ENCODE results near the gene GPHN.
"Not testable (repeated sequence)": the region's sequence is repeated elsewhere in the genome, so short reads cannot be mapped to it uniquely, and the experiment has no call there.

Gene GPHN

DNA sequence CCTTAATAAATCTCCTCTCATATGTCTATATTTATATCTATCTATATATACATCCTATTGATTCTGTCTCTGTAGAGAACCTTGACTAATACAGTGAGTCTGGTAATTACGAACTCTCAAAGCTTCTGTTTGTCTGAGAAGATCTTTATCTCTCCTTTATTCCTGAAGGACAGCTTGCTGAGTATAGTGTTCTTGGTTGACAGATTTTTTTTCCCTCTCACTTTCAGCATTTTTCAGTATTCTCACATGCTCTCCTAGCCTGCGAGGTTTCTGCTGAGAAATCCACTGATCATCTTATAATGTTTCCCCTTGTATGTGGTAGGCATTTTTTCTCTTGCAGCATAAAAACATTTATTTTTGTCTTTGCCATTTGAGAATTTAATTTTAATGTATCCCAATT lies 67.1 kb downstream of the GPHN start:
- DNase-seq (ENCODE audit: insufficient read length, low spot score) (no peak), FAIRE-seq (no peak)
- TF ChIP-seq POU2F2 (IDR thresholded peaks at IDR 0.05; ENCODE audit: low read depth, low read length) (no peak), PAX5 (IDR thresholded peaks at IDR 0.05; ENCODE audit: insufficient read depth, low read length, severe bottlenecking) (no peak), TAF1 (IDR thresholded peaks at IDR 0.05; ENCODE audit: low read depth, low read length) (no peak), POLR2AphosphoS5 (IDR thresholded peaks at IDR 0.05; ENCODE audit: low read depth, low read length) (no peak), SPI1 (IDR thresholded peaks at IDR 0.05; ENCODE audit: low read depth, low read length) (no peak), POLR2A (IDR thresholded peaks at IDR 0.05; ENCODE audit: low read depth, low read length) (no peak)

GRCh38 chr14:66575939-66576338 lies 68.0 kb downstream of the GPHN start:
- DNase-seq (ENCODE audit: insufficient read length, low spot score), result no peak
- FAIRE-seq, result no peak
- TF ChIP-seq POLR2AphosphoS5 (IDR thresholded peaks at IDR 0.05; ENCODE audit: low read depth, low read length) (no peak), PAX5 (IDR thresholded peaks at IDR 0.05; ENCODE audit: insufficient read depth, low read length, severe bottlenecking) (no peak), SPI1 (IDR thresholded peaks at IDR 0.05; ENCODE audit: low read depth, low read length) (no peak), POLR2A (IDR thresholded peaks at IDR 0.05; ENCODE audit: low read depth, low read length) (no peak), TAF1 (IDR thresholded peaks at IDR 0.05; ENCODE audit: low read depth, low read length) (no peak), POU2F2 (IDR thresholded peaks at IDR 0.05; ENCODE audit: low read depth, low read length) (no peak)

GRCh38 chr14:66587753-66588152 lies 79.8 kb downstream of the GPHN start:
- FAIRE-seq; DNase-seq (ENCODE audit: insufficient read length, low spot score): not testable (repeated sequence)

GRCh38 chr14:66595394-66595793 lies 87.4 kb downstream of the GPHN start:
- DNase-seq (ENCODE audit: insufficient read length, low spot score), result no peak
- TF ChIP-seq SPI1 (IDR thresholded peaks at IDR 0.05; ENCODE audit: low read depth, low read length) (no peak), POLR2A (IDR thresholded peaks at IDR 0.05; ENCODE audit: low read depth, low read length) (no peak), POLR2AphosphoS5 (IDR thresholded peaks at IDR 0.05; ENCODE audit: low read depth, low read length) (no peak), POU2F2 (IDR thresholded peaks at IDR 0.05; ENCODE audit: low read depth, low read length) (no peak), TAF1 (IDR thresholded peaks at IDR 0.05; ENCODE audit: low read depth, low read length) (no peak), PAX5 (IDR thresholded peaks at IDR 0.05; ENCODE audit: insufficient read depth, low read length, severe bottlenecking) (no peak)
- no peak for FAIRE-seq

- DNase-seq (ENCODE audit: insufficient read length, low spot score), result no peak
- no peak for TF ChIP-seq SPI1 (IDR thresholded peaks at IDR 0.05; ENCODE audit: low read depth, low read length)
- TF ChIP-seq PAX5 (IDR thresholded peaks at IDR 0.05; ENCODE audit: insufficient read depth, low read length, severe bottlenecking), result no peak
- no peak for TF ChIP-seq TAF1 (IDR thresholded peaks at IDR 0.05; ENCODE audit: low read depth, low read length)
- TF ChIP-seq POLR2AphosphoS5 (IDR thresholded peaks at IDR 0.05; ENCODE audit: low read depth, low read length), result no peak
- no peak for TF ChIP-seq POU2F2 (IDR thresholded peaks at IDR 0.05; ENCODE audit: low read depth, low read length)
- FAIRE-seq, result no peak
These were observed 88.5 kb downstream of the GPHN start for GRCh38 chr14:66596241-66596985.

- no peak for FAIRE-seq
These were observed 92.5 kb downstream of the GPHN start for GRCh38 chr14:66600416-66600815.

GRCh38 chr14:66601932-66602578 lies 94.1 kb downstream of the GPHN start:
- no peak for TF ChIP-seq POLR2A (IDR thresholded peaks at IDR 0.05; ENCODE audit: low read depth, low read length)
- TF ChIP-seq PAX5 (IDR thresholded peaks at IDR 0.05; ENCODE audit: insufficient read depth, low read length, severe bottlenecking), result no peak
- TF ChIP-seq SPI1 (IDR thresholded peaks at IDR 0.05; ENCODE audit: low read depth, low read length), result no peak
- TF ChIP-seq POLR2AphosphoS5 (IDR thresholded peaks at IDR 0.05; ENCODE audit: low read depth, low read length), result no peak
- no peak for TF ChIP-seq POU2F2 (IDR thresholded peaks at IDR 0.05; ENCODE audit: low read depth, low read length)
- no peak for TF ChIP-seq TAF1 (IDR thresholded peaks at IDR 0.05; ENCODE audit: low read depth, low read length)
- peak; percentile 13 for FAIRE-seq
- no peak for DNase-seq (ENCODE audit: insufficient read length, low spot score)

More at GRCh38 chr14:66600416-66600815, 92.5 kb downstream of the GPHN start:
- DNase-seq (ENCODE audit: insufficient read length, low spot score), result no peak
- TF ChIP-seq TAF1 (IDR thresholded peaks at IDR 0.05; ENCODE audit: low read depth, low read length) (no peak), SPI1 (IDR thresholded peaks at IDR 0.05; ENCODE audit: low read depth, low read length) (no peak), POLR2AphosphoS5 (IDR thresholded peaks at IDR 0.05; ENCODE audit: low read depth, low read length) (no peak), PAX5 (IDR thresholded peaks at IDR 0.05; ENCODE audit: insufficient read depth, low read length, severe bottlenecking) (no peak), POLR2A (IDR thresholded peaks at IDR 0.05; ENCODE audit: low read depth, low read length) (no peak), POU2F2 (IDR thresholded peaks at IDR 0.05; ENCODE audit: low read depth, low read length) (no peak)

DNA sequence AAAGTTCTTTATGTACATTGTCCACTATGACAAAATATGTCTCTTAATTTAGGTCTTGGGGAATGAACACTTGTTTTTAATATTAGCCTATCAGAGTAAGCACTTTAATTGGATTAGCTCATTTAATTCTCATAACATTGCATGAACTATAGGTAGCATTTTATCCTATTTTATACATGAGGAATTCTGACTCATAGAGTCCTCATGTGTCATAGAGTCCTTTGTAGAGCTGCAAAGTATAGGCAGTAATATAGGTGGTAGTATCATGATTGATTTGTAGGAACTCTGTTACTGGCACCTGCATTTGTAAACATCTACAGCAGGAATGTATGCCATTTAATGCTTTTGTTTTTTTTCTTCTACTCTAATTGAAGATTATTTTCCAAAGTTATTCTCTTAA lies 96.0 kb downstream of the GPHN start:
- DNase-seq (ENCODE audit: insufficient read length, low spot score) (no peak), FAIRE-seq (no peak)
- TF ChIP-seq POLR2A (IDR thresholded peaks at IDR 0.05; ENCODE audit: low read depth, low read length) (no peak), POU2F2 (IDR thresholded peaks at IDR 0.05; ENCODE audit: low read depth, low read length) (no peak), SPI1 (IDR thresholded peaks at IDR 0.05; ENCODE audit: low read depth, low read length) (no peak), TAF1 (IDR thresholded peaks at IDR 0.05; ENCODE audit: low read depth, low read length) (no peak), PAX5 (IDR thresholded peaks at IDR 0.05; ENCODE audit: insufficient read depth, low read length, severe bottlenecking) (no peak), POLR2AphosphoS5 (IDR thresholded peaks at IDR 0.05; ENCODE audit: low read depth, low read length) (no peak)

DNA sequence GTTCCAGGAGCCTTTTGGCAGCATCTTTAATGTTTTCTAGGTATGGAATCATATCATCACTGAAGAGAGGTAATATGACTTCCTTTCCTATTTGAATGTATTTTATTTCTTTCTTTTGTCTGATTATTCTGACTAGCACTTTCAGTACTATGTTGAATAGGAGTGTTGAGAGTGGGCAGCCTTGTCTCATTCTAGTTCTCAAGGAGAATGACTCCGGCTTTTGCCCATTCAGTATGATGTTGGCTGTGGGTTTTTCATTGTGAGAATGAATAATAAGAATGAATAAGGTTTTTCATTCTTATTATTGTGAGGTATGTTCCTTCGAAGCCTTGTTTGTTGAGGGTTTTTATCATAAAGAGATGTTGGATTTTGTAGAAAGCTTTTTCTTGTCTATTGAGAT lies 98.9 kb downstream of the GPHN start:
- no peak for FAIRE-seq

More for the DNA sequence above, 98.9 kb downstream of the GPHN start:
- no peak for DNase-seq (ENCODE audit: insufficient read length, low spot score)
- no peak for TF ChIP-seq POLR2A (IDR thresholded peaks at IDR 0.05; ENCODE audit: low read depth, low read length)
- no peak for TF ChIP-seq TAF1 (IDR thresholded peaks at IDR 0.05; ENCODE audit: low read depth, low read length)
- TF ChIP-seq POU2F2 (IDR thresholded peaks at IDR 0.05; ENCODE audit: low read depth, low read length), result no peak
- TF ChIP-seq POLR2AphosphoS5 (IDR thresholded peaks at IDR 0.05; ENCODE audit: low read depth, low read length), result no peak
- TF ChIP-seq SPI1 (IDR thresholded peaks at IDR 0.05; ENCODE audit: low read depth, low read length), result no peak
- no peak for TF ChIP-seq PAX5 (IDR thresholded peaks at IDR 0.05; ENCODE audit: insufficient read depth, low read length, severe bottlenecking)
